GM23248 (cell line): ENCODE measurements around the gene NEMP2. TPM values are rescaled to one million over a fixed set of nuclear protein-coding genes. Genes with fewer than 3 reads are reported as not detected.
A peak's percentile ranks its signal among the peaks of the same experiment; 100 is the strongest.

Experiments
- DNase-seq: peaks from one replicate; pipeline ENCODE4 v3.0.0-alpha.2; 2015
- H2AFZ ChIP-seq: fragments of 200-600 bp; sonication (generic); 2 replicates; pipeline ENCODE4 v1.6.1; 2016; ENCODE audit warnings: antibody characterized with exemption
- H3F3A ChIP-seq: fragments of 200-600 bp; sonication (generic); 2 replicates; pipeline ENCODE4 v1.6.1; 2016; ENCODE audit warnings: mild to moderate bottlenecking, antibody characterized with exemption, mixed run types; ENCODE audit not compliant: insufficient read depth
- H3K27ac ChIP-seq: fragments of 200-600 bp; sonication (generic); 2 replicates; pipeline ENCODE4 v1.5.1; 2016; ENCODE audit warnings: mild to moderate bottlenecking
- H3K27me3 ChIP-seq: fragments of 200-600 bp; sonication (generic); replicated peaks from 2 replicates; pipeline ENCODE4 v1.6.1; 2016; ENCODE audit warnings: mild to moderate bottlenecking; ENCODE audit not compliant: insufficient read depth
- H3K36me3 ChIP-seq: fragments of 200-600 bp; sonication (generic); 2 replicates; pipeline ENCODE4 v1.6.1; 2016; ENCODE audit warnings: low read depth, mild to moderate bottlenecking
- H3K4me1 ChIP-seq: fragments of 200-600 bp; sonication (generic); 2 replicates; pipeline ENCODE4 v1.6.1; 2016; ENCODE audit warnings: mild to moderate bottlenecking; ENCODE audit not compliant: insufficient read depth
- H3K4me2 ChIP-seq: fragments of 200-600 bp; sonication (generic); one replicate; pipeline ENCODE4 v1.6.1; 2016; ENCODE audit warnings: mild to moderate bottlenecking; ENCODE audit not compliant: unreplicated experiment
- H3K4me3 ChIP-seq: fragments of 200-600 bp; sonication (generic); 2 replicates; pipeline ENCODE4 v1.5.1; 2016; ENCODE audit warnings: mild to moderate bottlenecking
- H3K79me2 ChIP-seq: fragments of 200-600 bp; sonication (generic); 2 replicates; pipeline ENCODE4 v1.6.1; 2016; ENCODE audit warnings: mild to moderate bottlenecking; ENCODE audit not compliant: insufficient read depth
- H3K9ac ChIP-seq: fragments of 200-600 bp; sonication (generic); 2 replicates; pipeline ENCODE4 v1.6.1; 2016; ENCODE audit warnings: mild to moderate bottlenecking
- H3K9me2 ChIP-seq: fragments of 200-600 bp; sonication (generic); 2 replicates; pipeline ENCODE4 v1.6.1; 2016; ENCODE audit warnings: mixed run types, mild to moderate bottlenecking, moderate library complexity; ENCODE audit not compliant: insufficient read depth
- H3K9me3 ChIP-seq: fragments of 200-600 bp; sonication (generic); one replicate; pipeline ENCODE4 v1.6.1; 2017; ENCODE audit warnings: low read depth
- H4K20me1 ChIP-seq: fragments of 200-600 bp; sonication (generic); 2 replicates; pipeline ENCODE4 v1.6.0; 2016; ENCODE audit not compliant: insufficient read depth
- EZH2 ChIP-seq: fragments of 200-600 bp; sonication (generic); IDR thresholded peaks from 2 replicates; pipeline ENCODE4 v1.6.1; 2018; ENCODE audit warnings: antibody characterized with exemption, mild to moderate bottlenecking; ENCODE audit not compliant: insufficient read depth, poor library complexity, severe bottlenecking
- EZH2phosphoT487 ChIP-seq: fragments of 200-600 bp; sonication (generic); IDR thresholded peaks from 2 replicates; pipeline ENCODE4 v1.6.1; 2018; ENCODE audit warnings: antibody characterized with exemption, moderate library complexity, mild to moderate bottlenecking, low read depth; ENCODE audit not compliant: insufficient read depth
- WGBS, 2 experiments: methylation state at CpG; one replicate each; pipeline ENCODE4 v1.1.6; 2015 to 2017; ENCODE audit warnings: low lambda C conversion rate in 2 of 2, low coverage in 1 of 2; ENCODE audit errors: missing lambda C conversion rate in 2 of 2; 5-methylcytosine and 5-hydroxymethylcytosine counted together
- in situ Hi-C: fragments of 300-500 bp; cut with MboI; formaldehyde crosslinking; loops from 2 replicates; pipeline ENCODE4 v1.15.0; 2020
- polyA plus RNA-seq: library from polyadenylated mRNA; unstranded; fragments of >200 nt; fragmentation: Nextera tagmentation; extraction: Ambion mirVana; gene quantifications from 2 replicates; pipeline ENCODE4 v1.2.1, GENCODE V29; 2016
- total RNA-seq: library from RNA; depleted of rRNA; stranded (reverse); fragments of >200 nt; shearing (Covaris generic); gene quantifications from 2 replicates; pipeline ENCODE4 v1.2.3, GENCODE V29; 2014

Gene NEMP2
- total and polyA plus RNA-seq, 2 experiments from 2014 or later: 2.7 to 3.8 TPM

- no peaks in the 10 kb centered on the region for H3K9me3 ChIP-seq
- H3K9me2 ChIP-seq: no peaks in the 10 kb centered on the region
- H3K79me2 ChIP-seq: no peaks in the 10 kb centered on the region
- no peaks in the 10 kb centered on the region for H3K36me3 ChIP-seq
- peak overlapping the region; percentile 99 for H2AFZ ChIP-seq
- H3K4me2 ChIP-seq: peak overlapping the region; percentile 96
- H3K27ac ChIP-seq: no peak overlapping the region
- H3K9ac ChIP-seq: peak overlapping the region; percentile 91
- peak overlapping the region; percentile 86 for H3K4me3 ChIP-seq
- peak; percentile 30 for DNase-seq
- WGBS, 2 experiments: 73 to 76% methylated on average over 10 of the region's 10 CpGs
- H4K20me1 ChIP-seq: no peaks in the 10 kb centered on the region
- peaks cover 17% of the 10 kb centered on the region for H3K4me1 ChIP-seq
- TF ChIP-seq EZH2: no peak
- no peak for TF ChIP-seq EZH2phosphoT487
- peaks cover 22% of the 10 kb centered on the region for H3F3A ChIP-seq
- no peaks in the 10 kb centered on the region for H3K27me3 ChIP-seq
- in situ Hi-C loops: no loop called here
Observed at GRCh38 chr2:190533175-190533967, 1.2 kb downstream of the NEMP2 start.

DNA sequence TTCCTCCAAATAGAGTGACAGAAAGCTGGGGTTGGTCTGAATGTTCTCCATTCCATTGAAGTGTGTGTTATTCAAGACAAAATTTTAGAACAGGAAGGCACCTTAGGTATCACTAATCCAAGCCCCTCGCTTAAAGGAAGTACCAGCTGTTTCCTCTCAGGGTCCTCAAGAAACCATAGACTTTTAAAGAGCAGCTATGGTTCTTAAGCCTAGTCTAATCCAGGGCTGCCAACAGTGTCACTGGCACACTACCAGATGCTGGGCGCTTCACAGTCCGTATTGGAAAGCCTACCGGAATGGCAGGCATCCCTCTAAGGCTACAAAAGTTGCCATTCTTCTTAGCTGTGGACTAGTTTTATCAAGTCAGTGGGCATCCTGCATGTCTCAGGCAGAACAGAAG, 1.9 kb downstream of the NEMP2 start:
- Histone ChIP-seq H3K4me3 (no peak overlapping the region), H3K4me1 (peaks cover 17% of the 10 kb centered on the region), H3K9ac (no peak overlapping the region), H3K27me3 (no peaks in the 10 kb centered on the region), H3K9me3 (no peaks in the 10 kb centered on the region), H3K4me2 (no peak overlapping the region), H3F3A (peaks cover 22% of the 10 kb centered on the region), H3K79me2 (no peaks in the 10 kb centered on the region), H3K9me2 (no peaks in the 10 kb centered on the region), H2AFZ (no peak overlapping the region), H3K36me3 (no peaks in the 10 kb centered on the region), H4K20me1 (no peaks in the 10 kb centered on the region), H3K27ac (no peak overlapping the region)
- DNase-seq: no peak
- in situ Hi-C loops: no loop called here
- no peak for TF ChIP-seq EZH2
- 72 to 73% methylated on average over 4 of the region's 4 CpGs for WGBS, 2 experiments

- no peaks in the 10 kb centered on the region for H3K36me3 ChIP-seq
- no peak for DNase-seq
- in situ Hi-C loops: no loop called here
- TF ChIP-seq EZH2phosphoT487: no peak
- no peak for TF ChIP-seq EZH2
- H3K79me2 ChIP-seq: no peaks in the 10 kb centered on the region
- 58 to 69% methylated on average over 6 of the region's 6 CpGs for WGBS, 2 experiments
- H3K4me3 ChIP-seq: no peak overlapping the region
- H3K4me1 ChIP-seq: peaks cover 14% of the 10 kb centered on the region
- H3K4me2 ChIP-seq: peak overlapping the region; percentile 37
- H3K27me3 ChIP-seq: no peaks in the 10 kb centered on the region
- H3F3A ChIP-seq: peaks cover 13% of the 10 kb centered on the region
- peak overlapping the region; percentile 62 for H2AFZ ChIP-seq
- no peaks in the 10 kb centered on the region for H4K20me1 ChIP-seq
- H3K9me3 ChIP-seq: no peaks in the 10 kb centered on the region
- no peaks in the 10 kb centered on the region for H3K9me2 ChIP-seq
- peak overlapping the region; percentile 13; the same call in 1 of the 2 replicates for H3K27ac ChIP-seq
- H3K9ac ChIP-seq: no peak overlapping the region
Observed at GRCh38 chr2:190530248-190530900, 4.1 kb downstream of the NEMP2 start.

GRCh38 chr2:190529486-190530247, 4.9 kb downstream of the NEMP2 start:
- peak; percentile 34 for DNase-seq
- Histone ChIP-seq H3K27me3 (no peaks in the 10 kb centered on the region), H3K9ac (no peak overlapping the region), H4K20me1 (no peaks in the 10 kb centered on the region), H3K79me2 (no peaks in the 10 kb centered on the region), H3K36me3 (no peaks in the 10 kb centered on the region), H3K4me2 (peak overlapping the region; percentile 37), H3K9me3 (no peaks in the 10 kb centered on the region), H2AFZ (peak overlapping the region; percentile 62), H3K27ac (peak overlapping the region; percentile 13; the same call in 1 of the 2 replicates), H3K4me3 (no peak overlapping the region), H3K4me1 (peaks cover 14% of the 10 kb centered on the region), H3K9me2 (no peaks in the 10 kb centered on the region), H3F3A (peaks cover 13% of the 10 kb centered on the region; the same call in 1 of the 2 replicates)
- WGBS, 2 experiments: 60 to 73% methylated on average over 3 of the region's 3 CpGs
- no peak for TF ChIP-seq EZH2
- TF ChIP-seq EZH2phosphoT487: no peak
- in situ Hi-C loops: no loop called here
